Left ventricle myocardium inferior (tissue), 1 donor: Measurements from ENCODE around the gene FRS2. TPM values are rescaled to one million over a fixed set of nuclear protein-coding genes. Genes with fewer than 3 reads are reported as not detected.

Experiments
- DNase-seq: peaks from one replicate; pipeline ENCODE4 v3.0.0-alpha.2; 2020
- H3K27ac ChIP-seq: fragments of 200-600 bp; replicated peaks from 2 replicates; pipeline ENCODE4 v1.8.0; 2021
- H3K27me3 ChIP-seq: fragments of 200-600 bp; 2 replicates; pipeline ENCODE4 v1.8.0; 2021; ENCODE audit warnings: low read depth
- H3K36me3 ChIP-seq: fragments of 200-600 bp; 2 replicates; pipeline ENCODE4 v1.8.0; 2021
- H3K4me1 ChIP-seq: fragments of 200-600 bp; 2 replicates; pipeline ENCODE4 v1.8.0; 2021
- H3K4me3 ChIP-seq: fragments of 200-600 bp; 2 replicates; pipeline ENCODE4 v1.8.0; 2021; ENCODE audit warnings: mild to moderate bottlenecking, moderate library complexity
- H3K9me3 ChIP-seq: fragments of 200-600 bp; replicated peaks from 2 replicates; pipeline ENCODE4 v1.8.0; 2021
- intact Hi-C: fragments of 100-400 bp; cut with micrococcal nuclease; formaldehyde crosslinking; loops from one replicate; pipeline ENCODE4 v1.11.0; 2022
- total RNA-seq: library from RNA; stranded (reverse); fragmentation: NEBNext Ultra II Directional; extraction: Animal tissue kit (Norgen Biotek cat#: 25700); gene quantifications from one replicate; pipeline ENCODE4 v1.2.1, GENCODE V29; 2021
- TF ChIP-seq, protein P1 (sequence below): fragments of 200-600 bp; IDR thresholded peaks from 2 replicates; pipeline ENCODE4 v1.8.0; 2021; ENCODE audit warnings: antibody characterized with exemption, mild to moderate bottlenecking, borderline replicate concordance
- donor health status: DM: no; HTN: yes; CAD: no; lungs with severe emphysema.

The FRS2 gene
- total RNA-seq, 1 donor from 2014 or later: 18.2 TPM

DNA sequence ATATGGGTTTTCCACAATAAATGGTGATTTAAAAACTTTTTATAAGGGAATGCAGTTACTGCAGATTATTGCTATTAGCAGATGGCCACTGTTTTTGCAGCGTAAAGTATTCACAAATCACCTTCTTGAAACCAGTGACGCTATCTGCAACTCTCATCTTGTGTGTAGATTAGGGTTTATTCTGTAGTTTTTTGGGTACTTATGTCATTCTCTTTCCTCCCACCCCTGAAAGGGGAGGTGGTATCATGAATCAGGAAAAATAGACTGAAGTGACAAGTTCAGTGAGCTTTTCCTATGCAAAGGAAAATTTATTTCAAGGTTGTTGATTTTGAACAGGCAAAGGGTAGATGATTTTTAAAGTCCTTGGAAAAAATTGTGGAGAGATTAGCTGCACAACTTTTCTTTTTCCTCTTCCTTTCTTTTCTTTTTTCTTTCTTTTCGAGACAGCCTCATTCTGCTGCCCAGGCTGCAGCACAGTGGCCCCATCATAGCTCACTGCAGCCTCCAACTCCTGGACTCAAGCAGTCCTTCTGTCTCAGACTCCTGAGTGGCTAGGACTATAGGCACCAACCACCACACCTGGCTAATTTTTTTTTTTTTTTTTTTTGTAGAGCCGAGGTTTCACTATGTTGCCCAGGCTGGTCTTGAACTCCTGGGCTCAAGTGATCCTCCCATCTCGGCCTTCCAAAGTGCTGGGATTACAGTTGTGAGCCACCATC, 1.6 kb downstream of the FRS2 start:
- Histone ChIP-seq H3K27me3 (no peaks in the 10 kb centered on the region), H3K27ac (no peak overlapping the region), H3K4me1 (peaks cover 70% of the 10 kb centered on the region), H3K36me3 (no peaks in the 10 kb centered on the region), H3K4me3 (peak overlapping the region; percentile 85), H3K9me3 (no peaks in the 10 kb centered on the region)
- no peak for DNase-seq
- intact Hi-C loops: loop anchor here (2.0 kb wide), 1 partner anchor 99 kb away; no protein-coding TSS in a partner anchor
- TF ChIP-seq, protein P1, sequence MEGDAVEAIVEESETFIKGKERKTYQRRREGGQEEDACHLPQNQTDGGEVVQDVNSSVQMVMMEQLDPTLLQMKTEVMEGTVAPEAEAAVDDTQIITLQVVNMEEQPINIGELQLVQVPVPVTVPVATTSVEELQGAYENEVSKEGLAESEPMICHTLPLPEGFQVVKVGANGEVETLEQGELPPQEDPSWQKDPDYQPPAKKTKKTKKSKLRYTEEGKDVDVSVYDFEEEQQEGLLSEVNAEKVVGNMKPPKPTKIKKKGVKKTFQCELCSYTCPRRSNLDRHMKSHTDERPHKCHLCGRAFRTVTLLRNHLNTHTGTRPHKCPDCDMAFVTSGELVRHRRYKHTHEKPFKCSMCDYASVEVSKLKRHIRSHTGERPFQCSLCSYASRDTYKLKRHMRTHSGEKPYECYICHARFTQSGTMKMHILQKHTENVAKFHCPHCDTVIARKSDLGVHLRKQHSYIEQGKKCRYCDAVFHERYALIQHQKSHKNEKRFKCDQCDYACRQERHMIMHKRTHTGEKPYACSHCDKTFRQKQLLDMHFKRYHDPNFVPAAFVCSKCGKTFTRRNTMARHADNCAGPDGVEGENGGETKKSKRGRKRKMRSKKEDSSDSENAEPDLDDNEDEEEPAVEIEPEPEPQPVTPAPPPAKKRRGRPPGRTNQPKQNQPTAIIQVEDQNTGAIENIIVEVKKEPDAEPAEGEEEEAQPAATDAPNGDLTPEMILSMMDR: no peak

DNA sequence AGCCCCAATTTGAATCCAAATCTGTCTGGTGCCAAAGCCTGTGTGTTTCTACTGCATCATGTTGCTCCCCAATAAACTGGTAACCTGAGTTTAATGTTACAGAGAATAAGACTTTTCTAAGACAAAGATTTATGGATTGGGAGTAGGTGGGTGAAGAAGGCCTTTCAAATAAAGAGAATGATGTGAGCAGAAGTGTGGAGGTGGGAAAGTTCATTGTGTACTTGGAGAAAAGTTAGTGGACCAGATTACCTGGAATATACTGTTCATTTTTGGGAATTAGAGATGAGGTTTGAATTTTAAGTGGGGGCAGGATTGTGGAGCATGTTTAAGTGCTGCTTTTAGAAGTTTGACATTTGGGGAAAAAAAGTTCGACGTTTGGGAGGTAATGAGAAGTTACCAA, 3.1 kb downstream of the FRS2 start:
- H3K9me3 ChIP-seq: no peaks in the 10 kb centered on the region
- peaks cover 73% of the 10 kb centered on the region for H3K4me1 ChIP-seq
- H3K27me3 ChIP-seq: no peaks in the 10 kb centered on the region
- DNase-seq: no peak
- TF ChIP-seq, protein P1: no peak
- no peaks in the 10 kb centered on the region for H3K36me3 ChIP-seq
- no peak overlapping the region for H3K4me3 ChIP-seq
- H3K27ac ChIP-seq: peak overlapping the region; percentile 78
- intact Hi-C loops: no loop called here

DNA sequence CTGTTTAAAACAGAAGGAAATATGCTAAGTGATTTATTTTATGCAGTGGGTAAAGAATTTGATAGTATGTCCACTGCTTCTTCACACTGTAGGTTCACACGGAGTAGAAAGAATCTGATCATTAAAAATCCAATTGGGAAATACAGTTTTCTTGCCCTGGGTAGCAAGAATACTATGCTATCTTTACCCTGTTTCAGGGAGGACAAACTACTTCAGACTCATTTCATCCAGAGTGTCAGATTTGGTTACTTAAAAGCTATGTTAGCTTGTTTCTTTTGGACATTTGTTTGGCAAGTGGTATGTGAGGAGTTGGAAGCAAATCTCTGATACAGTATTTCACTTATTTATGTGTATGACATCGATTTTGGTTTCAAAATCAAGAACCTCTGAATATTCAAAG, 4.3 kb downstream of the FRS2 start:
- Histone ChIP-seq H3K27ac (peak overlapping the region; percentile 78), H3K36me3 (no peaks in the 10 kb centered on the region), H3K4me3 (peak overlapping the region; percentile 5), H3K9me3 (no peaks in the 10 kb centered on the region), H3K27me3 (no peaks in the 10 kb centered on the region), H3K4me1 (peaks cover 80% of the 10 kb centered on the region)
- TF ChIP-seq, protein P1: no peak
- intact Hi-C loops: no loop called here
- no peak for DNase-seq

DNA sequence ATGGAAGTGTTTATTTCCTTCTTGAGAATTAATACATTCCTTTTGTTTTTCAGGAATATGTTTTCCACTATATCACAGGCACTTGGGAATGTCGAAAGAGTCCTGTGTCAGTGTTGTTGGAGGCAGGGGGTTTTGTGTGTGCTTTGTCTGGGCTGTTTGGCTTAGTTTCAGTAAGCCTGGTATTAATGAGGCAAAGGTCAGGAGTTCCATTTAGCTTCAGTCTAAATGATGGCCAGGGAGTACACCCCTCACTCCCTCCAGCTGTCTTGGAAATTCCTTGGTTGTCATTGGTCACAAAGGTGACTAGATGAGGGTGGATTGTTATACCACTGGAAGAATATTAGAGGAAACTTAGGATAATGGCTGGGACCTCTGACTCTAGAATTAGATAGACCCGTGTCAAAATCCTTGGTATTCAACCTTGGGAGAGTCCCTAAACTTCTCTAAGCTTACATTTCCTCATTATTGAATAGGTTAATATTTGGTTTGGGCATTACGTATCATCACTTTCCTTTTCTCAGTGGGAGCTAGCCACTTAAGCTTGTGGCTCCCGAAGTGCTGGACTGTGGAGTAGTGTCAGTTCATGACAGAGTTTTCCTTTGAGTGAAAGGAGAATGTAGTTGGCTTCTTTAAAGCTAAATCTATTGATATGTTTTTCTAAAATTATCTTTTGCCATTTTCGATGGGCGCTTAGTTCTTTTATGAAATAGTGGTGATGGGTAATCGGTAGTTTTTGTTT, 5.2 kb downstream of the FRS2 start:
- peaks cover 78% of the 10 kb centered on the region for H3K4me1 ChIP-seq
- no peaks in the 10 kb centered on the region for H3K36me3 ChIP-seq
- intact Hi-C loops: no loop called here
- no peaks in the 10 kb centered on the region for H3K9me3 ChIP-seq
- TF ChIP-seq, protein P1: no peak
- no peaks in the 10 kb centered on the region for H3K27me3 ChIP-seq
- peak overlapping the region; percentile 78 for H3K27ac ChIP-seq
- H3K4me3 ChIP-seq: peak overlapping the region; percentile 33
- DNase-seq: no peak

DNA sequence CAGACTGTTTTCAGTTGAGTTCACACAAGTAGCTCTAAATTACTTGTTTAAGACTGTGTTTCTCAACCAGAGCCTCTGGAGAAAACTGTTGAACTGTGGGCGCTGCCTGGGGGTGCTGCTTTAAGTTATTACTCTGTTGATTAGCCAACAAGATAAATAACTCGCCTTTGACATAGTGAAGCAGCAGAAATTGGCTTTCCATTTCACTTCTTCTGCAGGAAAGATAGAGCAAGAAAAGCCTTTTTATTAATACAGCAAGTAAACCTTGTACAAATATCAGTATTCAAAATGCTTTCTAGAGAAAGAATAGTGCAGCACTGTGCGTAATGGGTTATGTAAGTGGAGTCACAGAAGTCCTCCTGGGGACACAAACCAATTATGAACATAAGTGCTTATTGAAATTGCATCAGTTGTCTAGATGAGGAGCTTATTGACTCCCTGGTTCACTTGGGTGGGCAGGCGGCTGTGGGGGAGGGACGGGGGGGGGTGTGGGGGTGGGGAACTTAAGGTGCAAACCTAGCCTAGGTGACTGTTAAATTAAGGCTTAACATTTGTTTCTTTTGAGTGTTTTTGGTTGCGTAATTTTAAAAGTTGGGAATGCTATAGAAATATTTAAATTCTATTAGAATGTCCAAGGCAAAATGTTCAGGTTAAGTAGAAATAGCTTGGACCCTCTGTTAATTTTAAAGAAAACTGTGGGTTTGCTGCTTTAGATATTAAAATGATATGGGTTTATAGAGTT, 6.3 kb downstream of the FRS2 start:
- intact Hi-C loops: no loop called here
- no peaks in the 10 kb centered on the region for H3K9me3 ChIP-seq
- H3K4me3 ChIP-seq: peak overlapping the region; percentile 33
- peaks cover 72% of the 10 kb centered on the region for H3K4me1 ChIP-seq
- H3K27ac ChIP-seq: peak overlapping the region; percentile 78
- TF ChIP-seq, protein P1: no peak
- no peaks in the 10 kb centered on the region for H3K27me3 ChIP-seq
- DNase-seq: no peak
- no peaks in the 10 kb centered on the region for H3K36me3 ChIP-seq
